ENCODE data around the gene HAPSTR1. TPM values are rescaled to one million over a fixed set of nuclear protein-coding genes. Genes with fewer than 3 reads are reported as not detected.

Gene HAPSTR1
- total RNA-seq, 1 donor = 93.4 TPM

- Histone ChIP-seq H3K79me2 (ENCODE audit: insufficient read depth, low read length) (peaks cover 80% of the 10 kb centered on the region), H3K36me3 (ENCODE audit: insufficient read depth, low read length) (peaks cover 45% of the 10 kb centered on the region), H3K27ac (ENCODE audit: low read depth, low read length) (no peak overlapping the region), H2AFZ (ENCODE audit: low read length) (no peak overlapping the region), H3K9me3 (ENCODE audit: low read depth, low read length) (no peaks in the 10 kb centered on the region), H4K20me1 (ENCODE audit: insufficient read depth, low read length) (peaks cover 82% of the 10 kb centered on the region), H3K4me2 (ENCODE audit: insufficient read depth, low read length) (no peak overlapping the region), H3K4me3 (ENCODE audit: insufficient read depth, low read length) (no peak overlapping the region), H3K27me3 (ENCODE audit: insufficient read depth, low read length) (no peaks in the 10 kb centered on the region), H3K4me1 (ENCODE audit: insufficient read depth, low read length) (peaks cover 46% of the 10 kb centered on the region)
- no peak for DNase-seq (ENCODE audit: insufficient read length, low spot score, missing footprints)
- TF ChIP-seq CTCF (IDR thresholded peaks at IDR 0.05; ENCODE audit: extremely low read depth, low read depth, low read length) = no peak
Observed at GRCh38 chr16:9122342-9122741, 30.9 kb downstream of the HAPSTR1 start.

GRCh38 chr16:9122969-9123368 is 31.5 kb downstream of the HAPSTR1 start:
- Histone ChIP-seq H2AFZ (ENCODE audit: low read length) (no peak overlapping the region), H3K36me3 (ENCODE audit: insufficient read depth, low read length) (peaks cover 39% of the 10 kb centered on the region), H3K4me2 (ENCODE audit: insufficient read depth, low read length) (no peak overlapping the region), H3K4me1 (ENCODE audit: insufficient read depth, low read length) (peaks cover 46% of the 10 kb centered on the region), H4K20me1 (ENCODE audit: insufficient read depth, low read length) (peaks cover 84% of the 10 kb centered on the region), H3K79me2 (ENCODE audit: insufficient read depth, low read length) (peaks cover 80% of the 10 kb centered on the region), H3K4me3 (ENCODE audit: insufficient read depth, low read length) (no peak overlapping the region), H3K27me3 (ENCODE audit: insufficient read depth, low read length) (no peaks in the 10 kb centered on the region), H3K27ac (ENCODE audit: low read depth, low read length) (peak overlapping the region; percentile 5), H3K9me3 (ENCODE audit: low read depth, low read length) (no peaks in the 10 kb centered on the region)
- no peak for DNase-seq (ENCODE audit: insufficient read length, low spot score, missing footprints)
- TF ChIP-seq CTCF (IDR thresholded peaks at IDR 0.05; ENCODE audit: extremely low read depth, low read depth, low read length) = no peak

GRCh38 chr16:9123401-9123800 is 32.0 kb downstream of the HAPSTR1 start:
- peaks cover 36% of the 10 kb centered on the region for H3K36me3 ChIP-seq (ENCODE audit: insufficient read depth, low read length)
- no peaks in the 10 kb centered on the region for H3K27me3 ChIP-seq (ENCODE audit: insufficient read depth, low read length)
- H3K27ac ChIP-seq (ENCODE audit: low read depth, low read length) = peak overlapping the region; percentile 5
- peaks cover 48% of the 10 kb centered on the region for H3K4me1 ChIP-seq (ENCODE audit: insufficient read depth, low read length)
- H3K9me3 ChIP-seq (ENCODE audit: low read depth, low read length) = no peaks in the 10 kb centered on the region
- no peak overlapping the region for H3K4me3 ChIP-seq (ENCODE audit: insufficient read depth, low read length)
- H2AFZ ChIP-seq (ENCODE audit: low read length) = no peak overlapping the region
- H3K4me2 ChIP-seq (ENCODE audit: insufficient read depth, low read length) = no peak overlapping the region
- no peak for TF ChIP-seq CTCF (IDR thresholded peaks at IDR 0.05; ENCODE audit: extremely low read depth, low read depth, low read length)
- H4K20me1 ChIP-seq (ENCODE audit: insufficient read depth, low read length) = peaks cover 88% of the 10 kb centered on the region
- H3K79me2 ChIP-seq (ENCODE audit: insufficient read depth, low read length) = peaks cover 80% of the 10 kb centered on the region
- DNase-seq (ENCODE audit: insufficient read length, low spot score, missing footprints) = no peak

GRCh38 chr16:9123871-9124270 is 32.4 kb downstream of the HAPSTR1 start:
- no peak for TF ChIP-seq CTCF (IDR thresholded peaks at IDR 0.05; ENCODE audit: extremely low read depth, low read depth, low read length)
- no peak overlapping the region for H3K27ac ChIP-seq (ENCODE audit: low read depth, low read length)
- H3K79me2 ChIP-seq (ENCODE audit: insufficient read depth, low read length) = peaks cover 80% of the 10 kb centered on the region
- H3K36me3 ChIP-seq (ENCODE audit: insufficient read depth, low read length) = peaks cover 32% of the 10 kb centered on the region
- no peak overlapping the region for H2AFZ ChIP-seq (ENCODE audit: low read length)
- no peak overlapping the region for H3K4me3 ChIP-seq (ENCODE audit: insufficient read depth, low read length)
- peaks cover 88% of the 10 kb centered on the region for H4K20me1 ChIP-seq (ENCODE audit: insufficient read depth, low read length)
- no peaks in the 10 kb centered on the region for H3K9me3 ChIP-seq (ENCODE audit: low read depth, low read length)
- peaks cover 50% of the 10 kb centered on the region for H3K4me1 ChIP-seq (ENCODE audit: insufficient read depth, low read length)
- no peaks in the 10 kb centered on the region for H3K27me3 ChIP-seq (ENCODE audit: insufficient read depth, low read length)
- H3K4me2 ChIP-seq (ENCODE audit: insufficient read depth, low read length) = no peak overlapping the region
- DNase-seq (ENCODE audit: insufficient read length, low spot score, missing footprints) = peak; percentile 81
